Testis (tissue), 2 donors: Measurements from ENCODE around the gene LTB.

Source experiments
- CTCF ChIP-seq, 3 experiments: fragments of 450-650 bp in 2 of 3; fragments of 200-600 bp in 1 of 3; sonication (generic) in 1 of 3; IDR thresholded peaks; one replicate each; pipeline ENCODE4 v1.5.1; 2016 to 2019; ENCODE audit warnings: antibody characterized with exemption in 3 of 3, mild to moderate bottlenecking in 2 of 3, moderate library complexity in 1 of 3
- POLR2A ChIP-seq: fragments of 450-650 bp; IDR thresholded peaks from one replicate; pipeline ENCODE4 v1.6.1; 2017; ENCODE audit warnings: antibody characterized with exemption, mild to moderate bottlenecking, moderate library complexity

GRCh38 chr6:31557443-31558317 lies 24.5 kb downstream of the LTB start:
- TF ChIP-seq CTCF (IDR thresholded peaks at IDR 0.05) (no peak), POLR2A (no peak)
